GM12892 (cell line): ENCODE data around the gene TTC28.
A peak's percentile ranks its signal among the peaks of the same experiment; 100 is the strongest.

Experiments used
- DNase-seq: peaks from one replicate; pipeline ENCODE4 v3.0.0; 2011; ENCODE audit not compliant: insufficient read length
- FAIRE-seq: peaks from 2 replicates; lab custom pipeline; 2011; peaks lifted over from hg19 to GRCh38; lab: Jason Lieb, UNC
- POLR2A ChIP-seq: IDR thresholded peaks from 2 replicates; pipeline ENCODE4 v1.6.1; 2011; ENCODE audit warnings: low read depth, low read length, control low read depth
- POLR2AphosphoS5 ChIP-seq: IDR thresholded peaks from 2 replicates; pipeline ENCODE4 v1.6.1; 2011; ENCODE audit warnings: low read depth, low read length, control low read depth
- TAF1 ChIP-seq: IDR thresholded peaks from 2 replicates; pipeline ENCODE4 v1.6.1; 2011; ENCODE audit warnings: low read depth, mild to moderate bottlenecking, control low read depth, low read length, borderline replicate concordance

The TTC28 gene

DNA sequence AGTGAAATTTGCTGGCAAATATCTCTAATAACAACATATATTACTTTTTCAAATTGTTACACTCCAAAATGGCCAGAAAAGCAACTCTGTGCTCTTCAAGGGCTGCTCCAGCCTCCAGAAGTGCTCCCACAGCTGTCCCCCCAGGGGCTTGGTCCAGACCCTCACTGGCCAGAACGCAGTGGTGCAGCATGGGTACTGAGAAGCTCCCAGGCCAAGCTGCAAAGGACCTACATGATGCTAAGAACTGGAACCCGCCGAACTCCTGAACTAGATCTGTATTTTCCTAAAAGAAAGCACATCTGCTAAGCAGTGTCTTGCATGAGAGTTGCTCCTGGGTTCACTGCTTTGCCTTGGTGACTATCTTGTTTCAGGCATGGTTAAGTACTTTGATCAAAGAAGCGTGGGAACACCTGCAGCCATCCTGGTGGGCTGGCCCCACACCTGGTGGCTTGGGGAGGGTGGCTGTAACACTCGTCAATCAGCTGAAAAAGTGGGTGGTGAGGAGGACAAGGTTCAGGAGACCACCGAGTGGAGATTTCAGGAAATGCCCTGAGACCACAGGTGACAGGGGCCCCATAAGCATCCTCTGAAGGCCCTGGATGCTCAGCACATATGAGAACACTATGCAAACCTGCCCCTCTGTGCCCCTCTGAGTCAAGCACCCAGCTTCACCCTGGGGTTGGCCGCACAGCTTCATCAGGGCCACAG, 687.9 kb downstream of the TTC28 start:
- DNase-seq: no peak
- peak; percentile 21 for FAIRE-seq
- TF ChIP-seq POLR2A (no peak), POLR2AphosphoS5 (no peak), TAF1 (no peak)

DNA sequence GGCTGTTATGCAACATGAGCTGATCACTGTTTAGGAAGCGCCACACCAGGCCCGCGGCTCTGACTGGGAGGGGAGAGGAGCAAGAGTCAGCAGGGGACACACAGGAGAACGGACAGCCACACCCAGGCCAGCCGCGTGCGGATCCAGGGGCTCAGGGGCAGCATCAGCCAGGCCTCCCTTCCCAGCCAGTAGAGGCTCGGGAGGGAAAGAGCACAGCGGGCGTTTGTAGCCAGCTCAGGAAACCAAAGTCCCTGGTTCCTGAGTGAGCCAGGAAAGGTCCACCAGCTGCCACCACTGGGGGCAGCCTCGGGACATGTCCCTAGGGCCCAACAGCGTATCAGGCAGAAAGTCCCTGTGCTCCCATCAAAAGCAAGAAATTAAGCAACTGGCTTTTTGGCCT, 688.8 kb downstream of the TTC28 start:
- no peak for FAIRE-seq
- TF ChIP-seq POLR2A (no peak), POLR2AphosphoS5 (no peak), TAF1 (no peak)

DNA sequence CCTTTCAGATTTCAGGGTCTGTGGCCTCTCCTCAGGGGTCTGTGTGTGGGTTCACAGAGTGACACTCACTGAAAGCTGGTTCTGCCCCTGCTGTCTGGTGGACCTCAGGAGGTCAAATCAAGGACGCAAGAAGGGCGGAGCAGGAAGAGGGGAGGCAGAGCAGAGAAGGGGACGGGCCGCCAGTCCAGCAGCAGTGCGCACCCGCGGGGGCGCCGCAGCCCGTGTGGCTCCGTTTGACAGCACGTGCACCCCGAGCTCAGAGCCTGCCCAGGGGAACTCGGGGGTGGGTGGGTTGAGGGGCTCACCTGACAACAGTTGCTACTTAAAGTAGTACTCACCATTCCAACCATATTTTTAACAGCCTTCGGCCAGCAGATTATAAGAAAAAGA, 689.2 kb downstream of the TTC28 start:
- no peak for TF ChIP-seq POLR2AphosphoS5
- no peak for TF ChIP-seq TAF1
- TF ChIP-seq POLR2A: no peak
- DNase-seq: no peak
- FAIRE-seq: no peak

More for the DNA sequence above, 688.8 kb downstream of the TTC28 start:
- DNase-seq: no peak

DNA sequence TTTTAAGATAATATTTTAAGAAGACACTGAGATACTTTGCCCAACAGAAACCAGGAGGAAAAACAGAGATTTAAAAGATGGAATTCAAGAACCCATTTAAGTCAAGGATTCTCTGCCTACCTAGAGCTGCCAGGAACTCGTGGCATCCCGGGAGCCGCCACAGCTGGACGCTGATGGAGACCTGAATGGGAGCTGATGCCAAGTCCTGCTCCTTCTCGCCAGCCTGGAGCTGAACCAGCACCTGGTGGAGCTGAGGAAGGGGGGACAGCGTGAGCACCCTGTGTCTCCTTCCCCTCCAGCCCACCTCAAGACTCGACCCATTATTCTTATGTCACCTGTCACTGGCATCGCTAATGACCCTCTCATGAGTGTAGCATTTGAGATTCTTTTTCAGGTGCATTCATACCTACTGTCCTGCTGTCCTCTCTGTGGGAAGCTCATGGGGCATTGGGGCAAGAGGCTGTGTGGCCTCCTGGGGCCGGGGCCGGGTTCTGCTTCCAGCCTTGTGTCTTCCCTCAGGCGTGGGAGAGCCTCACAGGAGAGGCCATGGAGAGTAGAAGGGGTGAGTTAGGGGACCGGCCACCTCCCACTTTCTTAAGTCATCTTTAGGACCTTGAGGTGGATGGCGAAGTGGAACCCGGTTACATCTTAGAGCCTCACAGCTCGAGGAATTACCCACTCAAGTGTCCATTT, 689.7 kb downstream of the TTC28 start:
- FAIRE-seq: no peak
- no peak for TF ChIP-seq POLR2AphosphoS5
- no peak for TF ChIP-seq POLR2A
- TF ChIP-seq TAF1: no peak
- no peak for DNase-seq

DNA sequence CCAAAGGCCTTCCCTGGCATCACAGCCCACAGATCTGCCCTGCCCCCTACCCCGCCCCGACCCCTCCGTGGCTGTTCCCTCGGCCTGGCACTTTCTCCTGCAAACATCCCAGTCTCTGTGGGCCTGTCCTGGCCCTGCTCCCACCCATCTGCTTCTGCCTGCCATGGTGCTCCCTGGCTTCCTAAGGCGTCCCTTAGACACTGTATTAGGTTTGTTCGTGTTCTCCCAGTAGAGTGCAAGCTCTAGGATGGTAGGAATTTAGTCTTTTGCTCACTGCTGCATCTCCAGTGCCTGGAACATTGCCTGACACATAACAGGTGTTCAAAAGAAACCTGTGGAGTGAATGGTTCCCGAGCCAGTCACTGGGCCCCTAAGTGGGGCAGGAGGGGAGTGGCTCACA, 690.9 kb downstream of the TTC28 start:
- FAIRE-seq: no peak
- no peak for DNase-seq
- no peak for TF ChIP-seq TAF1
- no peak for TF ChIP-seq POLR2AphosphoS5
- TF ChIP-seq POLR2A: no peak

DNA sequence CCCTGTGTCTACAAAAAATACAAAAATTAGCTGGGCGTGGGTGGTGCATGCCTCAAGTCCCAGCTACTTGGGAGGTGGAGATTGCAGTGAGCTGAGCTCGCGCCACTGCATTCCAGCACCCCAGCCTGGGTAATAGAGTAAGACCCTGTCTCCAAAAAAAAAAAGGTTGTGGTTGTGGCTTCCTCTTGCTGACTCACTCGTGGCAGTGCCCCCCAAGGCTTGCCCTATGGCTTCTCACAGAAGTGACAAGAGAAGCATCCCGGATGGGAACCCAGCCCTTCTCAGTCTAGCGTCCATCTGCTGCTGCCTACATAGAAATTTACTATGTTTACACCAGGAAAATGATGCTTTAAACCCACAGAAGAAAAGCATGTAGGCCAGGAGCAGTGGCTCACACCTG, 692.1 kb downstream of the TTC28 start:
- FAIRE-seq: no peak
- no peak for DNase-seq
- no peak for TF ChIP-seq TAF1
- no peak for TF ChIP-seq POLR2A
- TF ChIP-seq POLR2AphosphoS5: no peak

DNA sequence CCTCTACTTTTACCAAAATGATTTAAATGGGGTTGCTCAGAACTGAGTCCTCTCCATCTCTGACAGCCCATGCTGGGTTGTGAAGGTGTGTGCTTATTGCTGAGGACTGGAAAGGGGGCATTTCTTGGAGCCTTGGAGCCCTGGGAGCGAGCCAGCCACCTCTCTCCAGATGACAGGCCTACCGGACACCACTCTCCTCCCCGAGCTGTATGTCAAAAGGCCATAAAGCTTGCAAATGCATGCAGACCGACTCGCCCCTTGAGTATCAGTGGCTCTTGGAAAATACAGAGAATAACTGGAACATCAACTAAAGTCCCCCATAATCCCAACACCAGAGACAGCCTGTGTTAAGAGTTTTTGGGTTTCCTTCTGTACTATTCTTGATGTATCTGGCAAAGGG, 692.7 kb downstream of the TTC28 start:
- TF ChIP-seq TAF1 (no peak), POLR2AphosphoS5 (no peak), POLR2A (no peak)
- no peak for FAIRE-seq
- DNase-seq: no peak

DNA sequence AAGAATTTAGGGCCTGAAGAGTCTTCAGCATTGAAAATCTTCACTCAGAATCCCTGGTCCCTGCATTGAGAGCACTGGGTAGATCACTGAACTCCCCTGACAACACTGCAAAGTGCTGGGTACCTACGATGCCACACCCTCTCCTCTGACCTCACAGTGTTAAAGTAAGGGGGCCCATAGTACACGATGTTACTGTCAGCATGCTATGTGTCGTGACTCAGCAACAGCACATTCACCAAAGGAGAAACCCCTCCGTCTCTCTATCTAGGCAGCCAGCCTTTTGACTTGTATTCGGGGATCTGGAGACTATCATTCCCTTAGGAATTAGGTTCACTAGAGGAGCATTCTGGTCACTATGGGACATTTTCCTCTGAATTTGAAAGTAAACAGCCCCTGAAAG, 693.2 kb downstream of the TTC28 start:
- DNase-seq (no peak), FAIRE-seq (no peak)
- TF ChIP-seq TAF1: no peak
- no peak for TF ChIP-seq POLR2A
- TF ChIP-seq POLR2AphosphoS5: no peak

DNA sequence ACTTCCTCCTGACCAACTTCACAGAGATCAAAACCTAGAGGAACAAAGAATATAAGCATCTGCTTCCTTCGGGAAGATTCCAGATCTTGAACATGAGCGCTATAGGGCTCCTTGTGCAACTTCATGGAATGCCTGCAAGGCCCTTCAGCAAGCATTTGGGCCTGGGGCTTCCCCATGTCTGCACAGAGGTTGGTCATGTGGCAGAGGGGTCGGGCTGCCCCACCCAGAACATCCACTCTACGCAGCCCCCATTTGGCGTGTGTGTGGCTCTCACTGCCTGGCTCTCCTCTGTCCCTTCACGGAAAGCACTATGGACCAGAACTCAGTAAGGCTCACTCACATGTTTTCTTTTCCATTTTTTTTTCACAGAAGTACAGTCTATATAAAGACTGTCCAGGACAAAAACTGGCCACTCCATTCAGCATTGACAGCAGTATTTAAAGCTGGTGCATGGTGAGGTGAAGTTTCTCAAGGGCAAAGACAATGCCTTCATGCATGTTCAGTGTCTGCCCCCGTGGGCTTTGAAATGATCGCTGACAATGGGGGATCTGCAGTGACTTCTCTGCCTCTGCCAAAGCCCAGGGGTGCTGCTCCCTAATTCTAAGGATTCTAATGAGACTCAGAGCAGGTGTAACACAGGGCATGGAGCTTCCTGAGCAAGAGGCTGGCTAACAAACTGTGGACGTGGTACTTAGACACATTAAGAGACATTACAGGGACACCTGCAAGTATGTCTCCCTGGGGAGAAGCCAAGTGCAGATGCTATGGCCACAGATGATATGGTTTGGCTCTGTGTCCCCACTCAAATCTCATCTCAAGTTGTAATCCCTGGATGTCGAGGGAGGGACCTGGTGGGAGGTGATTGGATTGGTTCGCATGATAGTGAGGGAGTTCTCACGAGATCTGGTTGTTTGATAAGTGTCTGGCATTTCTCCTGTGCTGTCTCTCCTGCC, 694.0 kb downstream of the TTC28 start:
- no peak for TF ChIP-seq TAF1
- TF ChIP-seq POLR2AphosphoS5: no peak
- TF ChIP-seq POLR2A: no peak
- DNase-seq (no peak), FAIRE-seq (no peak)

DNA sequence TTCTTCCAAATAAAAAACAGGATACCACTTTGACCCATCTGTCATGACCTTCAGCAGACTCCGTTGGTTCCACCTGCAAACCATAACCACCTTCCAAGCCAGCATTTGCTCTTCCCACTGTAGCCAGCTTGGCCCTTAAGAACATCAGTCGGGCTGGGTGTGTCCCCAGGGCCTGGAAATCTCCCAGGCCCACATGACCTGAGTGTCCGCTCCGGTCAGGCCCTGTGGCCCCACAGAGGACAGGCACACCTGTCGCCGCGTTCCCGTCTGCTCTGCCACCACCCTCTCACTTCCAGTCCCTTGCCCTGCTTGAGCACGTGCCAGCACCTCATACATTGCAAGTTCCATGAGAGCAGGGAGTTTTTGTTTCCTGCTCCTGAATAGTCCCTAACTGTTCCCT, 694.9 kb downstream of the TTC28 start:
- DNase-seq (no peak), FAIRE-seq (no peak)
- no peak for TF ChIP-seq POLR2A
- TF ChIP-seq TAF1: no peak
- TF ChIP-seq POLR2AphosphoS5: no peak
